ENCODE measurements around the gene C1orf116.

The C1orf116 gene

DNA sequence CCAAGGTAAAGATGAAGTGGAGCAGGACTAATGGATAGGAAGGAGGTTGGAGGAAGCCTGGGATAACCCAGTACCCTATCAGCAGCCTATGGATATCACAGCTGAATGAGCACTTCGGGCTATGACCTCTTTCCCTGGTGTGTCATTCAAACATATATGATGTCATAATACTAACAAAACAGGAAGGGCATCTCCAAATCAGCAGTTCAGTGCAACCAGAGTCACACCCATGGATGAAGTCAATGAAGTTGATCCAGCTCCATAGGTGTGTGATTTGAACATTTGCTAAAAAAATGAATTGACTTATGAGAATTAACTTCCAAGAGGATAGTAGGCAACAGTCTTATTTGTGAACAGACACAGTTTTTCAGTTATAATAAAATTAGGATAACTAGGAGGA lies 1.7 kb upstream of the C1orf116 start:
- DNase-seq = no peak

DNA sequence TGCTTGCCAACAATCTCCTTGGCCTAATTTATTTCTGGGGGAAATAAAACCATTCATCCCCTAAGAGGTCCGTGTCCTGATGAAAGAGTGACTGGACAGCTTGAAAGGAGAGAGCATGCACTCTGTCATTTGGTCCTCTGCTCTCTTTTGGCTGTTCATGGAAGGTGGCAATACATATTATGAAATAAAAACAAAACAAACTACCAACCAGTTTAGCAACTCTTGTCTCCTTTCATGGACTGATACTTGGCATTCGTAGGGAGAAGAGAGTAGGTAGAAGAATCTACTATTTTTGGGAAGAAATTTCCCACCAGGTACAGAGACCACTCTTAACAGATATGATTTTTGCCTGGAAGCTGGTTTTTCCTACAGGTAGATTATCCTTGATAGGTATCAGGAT lies 746 bp upstream of the C1orf116 start:
- DNase-seq = no peak

DNA sequence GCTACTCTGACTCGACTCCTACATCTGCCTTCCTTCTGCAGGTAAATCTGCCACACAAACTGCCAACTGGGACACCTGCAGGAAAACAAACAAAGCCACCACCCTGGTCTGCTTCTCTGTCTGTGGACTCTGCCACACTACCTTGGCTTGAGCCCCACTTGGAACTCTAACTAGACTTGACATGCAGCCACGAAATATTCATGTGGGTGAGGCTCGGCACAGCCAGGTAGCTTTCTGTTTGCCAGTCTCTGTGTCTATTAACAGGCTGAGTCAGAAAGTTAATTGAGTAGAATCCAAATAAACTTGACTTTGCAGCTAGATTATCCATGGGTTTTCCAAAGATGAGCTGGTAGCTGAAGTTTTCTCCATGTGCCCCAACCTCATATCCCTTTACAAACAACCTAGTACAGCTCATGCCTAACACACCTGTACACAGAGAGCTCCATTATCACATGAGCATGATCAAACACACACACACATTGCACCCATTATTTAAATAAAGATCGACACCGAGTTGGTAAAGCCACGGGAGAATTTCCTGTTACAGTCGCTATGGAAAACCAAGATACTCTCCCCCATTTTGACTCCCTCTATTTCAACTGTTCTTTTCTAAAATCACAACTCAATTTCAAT lies 808 bp downstream of the C1orf116 start:
- no peak for DNase-seq

DNA sequence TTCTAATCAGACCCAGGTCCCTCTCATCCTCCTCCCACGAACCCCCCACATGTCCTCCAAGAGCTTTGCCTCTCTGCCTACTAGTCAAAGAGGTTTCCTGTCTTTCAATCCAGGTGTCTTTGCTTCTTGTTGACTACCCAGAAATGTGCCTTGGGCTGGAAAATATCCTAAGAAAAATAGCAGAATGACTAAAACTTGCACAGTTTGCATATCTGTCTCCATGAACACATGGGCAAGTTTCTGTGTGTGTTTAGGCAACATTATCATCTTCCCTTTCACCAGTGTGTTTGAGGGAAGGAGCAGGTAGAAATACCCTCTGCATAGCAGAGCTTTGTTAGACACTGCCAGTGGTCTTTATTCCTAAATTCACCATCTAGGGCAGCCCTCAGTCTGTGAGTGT lies 1.5 kb downstream of the C1orf116 start:
- DNase-seq = no peak

- no peak for DNase-seq
These were observed 2.0 kb downstream of the C1orf116 start for GRCh38 chr1:207030522-207031009.

DNA sequence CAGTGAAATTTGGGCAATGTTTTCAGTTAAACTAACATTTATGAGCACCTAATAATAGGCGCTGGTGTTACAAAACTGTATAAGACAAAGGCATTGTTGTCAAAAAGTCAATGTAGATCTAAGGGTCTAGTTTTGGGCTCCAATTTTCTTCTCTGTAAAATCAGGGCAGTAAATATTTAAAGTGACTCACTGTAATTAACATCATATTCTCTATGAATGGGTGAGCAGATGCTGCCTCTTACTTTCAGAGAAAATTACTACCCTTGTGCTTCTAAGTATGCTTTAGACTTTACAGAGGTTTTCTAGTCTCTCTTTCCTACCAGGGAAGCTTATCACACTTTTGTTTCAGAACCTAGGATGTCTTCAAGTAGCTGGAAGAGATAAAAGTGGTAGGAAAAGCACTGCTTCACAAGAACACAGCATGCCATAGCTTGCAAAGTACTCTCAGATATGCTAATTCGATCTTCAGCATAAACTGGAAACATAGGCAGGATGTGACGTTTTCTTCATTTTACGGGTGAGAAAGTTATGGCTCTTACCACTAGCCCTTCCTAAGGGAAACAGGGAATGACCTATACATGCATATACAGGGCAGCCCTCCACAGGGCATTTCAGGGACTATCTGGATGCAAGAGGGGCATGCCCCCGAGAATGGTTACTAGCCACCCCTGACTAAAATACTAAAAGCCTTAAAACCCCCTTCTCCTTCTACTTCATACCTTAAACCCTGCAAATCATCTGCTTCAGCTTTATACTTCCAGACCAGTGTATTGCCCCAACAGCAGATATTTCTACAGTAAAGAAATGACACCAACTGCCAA lies 2.6 kb downstream of the C1orf116 start:
- DNase-seq = no peak

DNA sequence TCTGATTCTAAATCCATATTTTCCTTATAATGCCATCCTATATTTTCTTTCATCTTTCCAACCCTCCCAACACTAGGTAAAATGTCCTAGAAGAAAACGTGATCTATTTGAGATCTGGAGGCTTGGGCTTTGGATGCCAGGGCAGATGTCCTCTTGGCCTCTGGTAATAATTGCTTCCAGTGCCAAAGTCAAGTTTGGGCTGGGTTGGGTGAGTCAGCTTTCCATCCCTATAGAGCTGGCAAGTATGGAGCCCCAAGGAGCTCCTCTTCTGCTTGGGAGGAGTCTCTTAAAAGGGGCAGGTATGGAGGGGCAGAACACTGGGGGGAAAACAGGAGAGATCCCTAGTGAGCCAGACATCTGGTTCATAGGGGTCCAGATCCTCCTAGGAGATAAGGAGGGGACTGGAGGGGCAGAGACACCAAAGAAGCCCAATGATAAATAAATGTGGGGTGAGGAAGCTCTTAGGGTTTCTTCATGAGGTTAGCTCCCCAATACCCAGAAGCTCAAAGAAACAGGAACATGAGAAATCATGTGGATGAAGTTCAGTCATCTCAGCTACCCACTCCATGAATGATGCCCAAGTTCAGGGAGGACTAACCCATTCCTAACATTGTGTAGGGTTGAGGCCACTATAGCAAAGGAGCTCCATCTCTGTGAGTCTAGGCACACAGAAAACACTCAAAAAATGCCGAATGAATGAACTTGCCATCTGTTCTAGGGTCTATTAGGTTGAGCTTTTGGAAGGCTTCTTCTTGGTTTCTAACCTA lies 3.5 kb downstream of the C1orf116 start:
- no peak for DNase-seq

- DNase-seq = no peak
These were observed 4.6 kb downstream of the C1orf116 start for GRCh38 chr1:207027921-207028320.

DNA sequence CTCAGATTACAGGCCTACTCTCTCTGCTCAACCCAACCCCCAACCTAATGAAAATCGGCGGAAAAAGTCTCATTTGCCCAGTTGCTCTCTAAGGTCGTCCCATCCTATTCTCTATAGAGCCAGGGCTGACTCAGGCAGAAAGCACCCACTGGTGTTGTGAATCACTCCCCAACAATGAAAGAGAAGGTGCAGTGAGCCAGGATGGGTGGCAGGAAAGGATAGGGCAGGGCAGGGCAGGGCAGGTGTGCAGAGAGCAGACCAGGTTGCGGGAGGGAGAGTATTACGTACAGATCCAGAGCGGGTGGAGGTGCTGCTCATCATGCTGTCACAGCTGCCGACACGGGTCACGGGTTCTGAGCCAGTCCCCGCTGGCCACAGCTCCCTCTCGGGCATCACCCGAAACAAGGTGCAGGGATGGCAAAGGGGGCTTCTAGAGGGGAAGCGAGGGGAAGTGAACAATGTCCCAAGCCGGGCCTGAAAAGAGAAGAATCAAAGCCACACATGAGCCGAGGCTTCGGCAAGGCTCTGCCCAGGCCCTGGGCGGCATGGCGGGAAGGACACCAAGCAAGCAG lies 5.3 kb downstream of the C1orf116 start:
- DNase-seq = no peak

GRCh38 chr1:207026104-207026534 lies 6.4 kb downstream of the C1orf116 start:
- no peak for DNase-seq

GRCh38 chr1:207025146-207025880 lies 7.2 kb downstream of the C1orf116 start:
- no peak for DNase-seq

DNA sequence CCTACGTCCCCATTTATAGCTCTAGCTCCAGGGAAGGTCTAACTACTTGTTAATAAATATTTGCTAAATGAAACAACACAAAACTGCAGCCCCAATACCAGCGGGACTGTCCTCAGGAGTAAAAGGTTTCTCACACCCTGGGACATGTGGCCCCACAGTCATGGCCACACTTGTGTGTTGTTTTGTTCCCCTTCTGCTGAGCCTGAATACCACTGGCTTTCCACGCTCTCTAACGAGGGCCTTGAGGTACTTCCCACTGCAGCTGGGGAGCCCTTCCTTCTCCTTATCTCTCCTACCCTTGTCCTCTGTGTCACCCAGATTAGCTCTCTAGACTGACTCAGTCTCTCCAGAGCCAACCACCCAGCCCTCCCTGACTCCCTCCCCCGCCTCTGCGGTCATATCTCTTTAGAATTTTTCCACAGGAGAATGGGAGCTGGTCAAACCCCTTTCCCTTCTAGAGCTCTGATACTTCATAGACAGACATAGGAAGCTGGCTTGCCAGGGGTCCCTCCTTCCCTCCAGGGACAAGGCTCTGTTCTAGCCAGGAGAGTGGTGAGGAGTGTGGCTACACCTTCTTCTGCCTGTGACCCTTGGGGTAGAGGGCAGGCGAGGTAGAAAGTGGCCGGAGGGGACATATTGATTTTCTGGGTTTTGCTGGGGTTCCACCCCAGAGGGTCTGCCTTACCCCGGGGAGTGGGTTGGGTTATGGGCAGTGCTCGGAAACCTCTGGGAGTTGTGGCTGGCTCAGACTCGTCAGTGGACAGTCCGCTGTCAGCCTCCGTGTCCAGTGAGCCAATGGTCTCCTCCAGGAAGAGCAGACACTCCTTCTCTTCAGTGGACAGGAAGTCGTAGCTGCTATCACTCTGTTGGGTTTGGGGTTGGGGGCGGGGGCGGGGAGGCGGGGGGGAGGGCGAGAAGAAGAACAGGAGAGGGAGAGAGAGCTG lies 8.1 kb downstream of the C1orf116 start:
- no peak for DNase-seq

- DNase-seq = no peak
These were observed 9.4 kb downstream of the C1orf116 start for GRCh38 chr1:207022996-207023679.

- DNase-seq = no peak
These were observed 10.5 kb downstream of the C1orf116 start for GRCh38 chr1:207021876-207022596.

GRCh38 chr1:207021139-207021861 lies 11.3 kb downstream of the C1orf116 start:
- DNase-seq = no peak

- DNase-seq = no peak
These were observed 11.8 kb downstream of the C1orf116 start for GRCh38 chr1:207020709-207021107.

GRCh38 chr1:207020065-207020708 lies 12.4 kb downstream of the C1orf116 start:
- no peak for DNase-seq

GRCh38 chr1:207019661-207020060 lies 12.9 kb downstream of the C1orf116 start:
- no peak for DNase-seq

- DNase-seq = no peak
These were observed 13.4 kb downstream of the C1orf116 start for GRCh38 chr1:207019161-207019560.

Data from stimulated activated CD4-positive, alpha-beta T cell treated with anti-CD3 and anti-CD28 coated beads, Interleukin-12 subunit alpha, Interleukin-12 subunit beta, amount 100 ng/mL, for 4 hours (primary cell).